Hepatocyte (in vitro differentiated cells): ENCODE measurements around the gene ZNF814.

Source experiments
- CTCF ChIP-seq: fragments of 200-600 bp; sonication (generic); IDR thresholded peaks from 2 replicates; pipeline ENCODE4 v1.5.1; 2016; ENCODE audit warnings: antibody characterized with exemption, mild to moderate bottlenecking; ENCODE audit not compliant: poor library complexity
- EZH2phosphoT487 ChIP-seq: fragments of 200-600 bp; sonication (generic); IDR thresholded peaks from one replicate; pipeline ENCODE4 v1.6.1; 2018; ENCODE audit warnings: antibody characterized with exemption, mild to moderate bottlenecking, low read depth, moderate library complexity; ENCODE audit not compliant: unreplicated experiment, severe bottlenecking

GRCh38 chr19:57815247-57816075 is 73.4 kb downstream of the ZNF814 start:
- TF ChIP-seq CTCF (no peak), EZH2phosphoT487 (no peak)
